ENCODE data around the gene USH2A.

GRCh38 chr1:216222288-216222687 is 201.0 kb downstream of the USH2A start:
- TF ChIP-seq SP1 (IDR thresholded peaks at IDR 0.05) (no peak), FOXM1 (IDR thresholded peaks at IDR 0.05; ENCODE audit: borderline replicate concordance) (no peak)

Measured in HEK293T (cell line).